Hepatocyte (in vitro differentiated cells): ENCODE data around the gene CCDC63. TPM values are rescaled to one million over a fixed set of nuclear protein-coding genes. Genes with fewer than 3 reads are reported as not detected.
"Not testable (repeated sequence)": the region's sequence is repeated elsewhere in the genome, so short reads cannot be mapped to it uniquely, and the experiment has no call there.

Experiments
- DNase-seq: peaks from one replicate; pipeline ENCODE4 v3.0.0-alpha.2; 2016; ENCODE audit warnings: low spot score
- H2AFZ ChIP-seq: fragments of 200-600 bp; sonication (generic); 2 replicates; pipeline ENCODE4 v1.6.0; 2016; ENCODE audit warnings: antibody characterized with exemption, mild to moderate bottlenecking
- H3K27ac ChIP-seq: fragments of 200-600 bp; sonication (generic); 2 replicates; pipeline ENCODE4 v1.5.1; 2016; ENCODE audit warnings: mild to moderate bottlenecking
- H3K27me3 ChIP-seq: fragments of 200-600 bp; sonication (generic); 2 replicates; pipeline ENCODE4 v1.6.1; 2016
- H3K36me3 ChIP-seq: fragments of 200-600 bp; sonication (generic); replicated peaks from 2 replicates; pipeline ENCODE4 v1.5.1; 2016; ENCODE audit warnings: low read depth; ENCODE audit not compliant: insufficient read depth
- H3K4me1 ChIP-seq: fragments of 200-600 bp; sonication (generic); 2 replicates; pipeline ENCODE4 v1.5.1; 2016; ENCODE audit warnings: mild to moderate bottlenecking, moderate library complexity; ENCODE audit not compliant: insufficient read depth
- H3K4me2 ChIP-seq: fragments of 200-600 bp; sonication (generic); 2 replicates; pipeline ENCODE4 v1.6.0; 2016
- H3K4me3 ChIP-seq: fragments of 200-600 bp; sonication (generic); 2 replicates; pipeline ENCODE4 v1.5.1; 2016; ENCODE audit warnings: mild to moderate bottlenecking
- H3K79me2 ChIP-seq: fragments of 200-600 bp; sonication (generic); 2 replicates; pipeline ENCODE4 v1.6.0; 2017; ENCODE audit warnings: mild to moderate bottlenecking
- H3K9me2 ChIP-seq: fragments of 200-600 bp; sonication (generic); replicated peaks from 2 replicates; pipeline ENCODE4 v1.6.0; 2017; ENCODE audit warnings: mild to moderate bottlenecking; ENCODE audit not compliant: insufficient read depth
- H3K9me3 ChIP-seq: fragments of 200-600 bp; sonication (generic); 2 replicates; pipeline ENCODE4 v1.5.1; 2016; ENCODE audit warnings: low read depth, mild to moderate bottlenecking
- H4K20me1 ChIP-seq: fragments of 200-600 bp; sonication (generic); 2 replicates; pipeline ENCODE4 v1.6.0; 2016; ENCODE audit warnings: mild to moderate bottlenecking; ENCODE audit not compliant: insufficient read depth, poor library complexity, severe bottlenecking
- CTCF ChIP-seq: fragments of 200-600 bp; sonication (generic); IDR thresholded peaks from 2 replicates; pipeline ENCODE4 v1.5.1; 2016; ENCODE audit warnings: antibody characterized with exemption, mild to moderate bottlenecking; ENCODE audit not compliant: poor library complexity
- EZH2 ChIP-seq: fragments of 200-600 bp; sonication (generic); IDR thresholded peaks from 2 replicates; pipeline ENCODE4 v1.6.1; 2016; ENCODE audit warnings: antibody characterized with exemption, mild to moderate bottlenecking, borderline replicate concordance
- EZH2phosphoT487 ChIP-seq: fragments of 200-600 bp; sonication (generic); IDR thresholded peaks from one replicate; pipeline ENCODE4 v1.6.1; 2018; ENCODE audit warnings: antibody characterized with exemption, mild to moderate bottlenecking, low read depth, moderate library complexity; ENCODE audit not compliant: unreplicated experiment, severe bottlenecking
- WGBS: methylation state at CpG from one replicate; pipeline ENCODE4 v1.1.6; 2016; ENCODE audit warnings: low lambda C conversion rate; ENCODE audit errors: missing lambda C conversion rate; 5-methylcytosine and 5-hydroxymethylcytosine counted together
- polyA plus RNA-seq: library from polyadenylated mRNA; unstranded; fragments of >200 nt; fragmentation: Nextera tagmentation; extraction: Ambion mirVana; gene quantifications from 2 replicates; pipeline ENCODE4 v1.2.1, GENCODE V29; 2016
- total RNA-seq: library from RNA; depleted of rRNA; stranded (reverse); fragments of >200 nt; gene quantifications from 2 replicates; pipeline ENCODE4 v1.2.3, GENCODE V29; 2014

CCDC63 gene
- total and polyA plus RNA-seq, 2 experiments from 2014 or later: not detected

GRCh38 chr12:110941391-110941790 lies 94.6 kb downstream of the CCDC63 start:
- Histone ChIP-seq H3K9me3 (no peaks in the 10 kb centered on the region), H2AFZ (no peak overlapping the region), H3K4me1 (peaks cover 3% of the 10 kb centered on the region), H3K27me3 (no peaks in the 10 kb centered on the region), H3K36me3 (no peaks in the 10 kb centered on the region), H4K20me1 (no peaks in the 10 kb centered on the region), H3K4me2 (no peak overlapping the region), H3K27ac (no peak overlapping the region), H3K79me2 (no peaks in the 10 kb centered on the region), H3K4me3 (no peak overlapping the region), H3K9me2 (no peaks in the 10 kb centered on the region)
- 77% methylated on average over 6 of the region's 6 CpGs for WGBS
- DNase-seq: no peak
- TF ChIP-seq EZH2: no peak
- TF ChIP-seq CTCF: no peak
- TF ChIP-seq EZH2phosphoT487: no peak

DNA sequence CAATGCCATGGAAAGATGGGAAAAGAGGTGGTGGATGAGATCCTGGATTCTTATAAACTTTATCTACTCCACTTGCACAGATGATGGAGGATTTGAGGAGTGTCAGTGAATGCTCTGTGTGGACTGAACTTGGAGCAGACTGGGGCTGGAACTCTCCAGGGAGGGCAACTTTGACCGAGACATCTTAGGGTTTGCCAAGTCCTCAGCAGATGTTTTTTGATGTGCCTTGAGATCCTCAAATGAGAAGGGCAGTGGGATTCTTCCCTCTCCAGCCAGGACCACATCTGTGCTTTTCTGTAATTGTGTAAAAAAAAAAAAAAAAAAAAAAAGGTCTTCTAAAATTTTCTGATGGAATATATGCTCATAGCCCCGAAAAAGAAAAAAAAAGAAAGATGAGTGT lies 96.6 kb downstream of the CCDC63 start:
- WGBS: 92% methylated on average over 2 of the region's 2 CpGs

GRCh38 chr12:110948041-110948440 lies 101.3 kb downstream of the CCDC63 start:
- TF ChIP-seq EZH2 (no peak), CTCF (no peak), EZH2phosphoT487 (no peak)
- no peaks in the 10 kb centered on the region for H3K9me3 ChIP-seq
- WGBS: 69% methylated on average over 2 of the region's 2 CpGs

More for the DNA sequence above, 96.6 kb downstream of the CCDC63 start:
- no peak overlapping the region for H3K4me3 ChIP-seq
- H3K27ac ChIP-seq: no peak overlapping the region
- H3K36me3 ChIP-seq: no peaks in the 10 kb centered on the region
- H2AFZ ChIP-seq: no peak overlapping the region
- H3K9me3 ChIP-seq: no peaks in the 10 kb centered on the region
- H3K4me1 ChIP-seq: no peaks in the 10 kb centered on the region
- no peak for DNase-seq
- H3K79me2 ChIP-seq: no peaks in the 10 kb centered on the region
- TF ChIP-seq EZH2phosphoT487 (no peak), CTCF (no peak), EZH2 (no peak)
- H3K27me3 ChIP-seq: no peaks in the 10 kb centered on the region
- no peaks in the 10 kb centered on the region for H3K9me2 ChIP-seq
- H3K4me2 ChIP-seq: no peak overlapping the region
- H4K20me1 ChIP-seq: no peaks in the 10 kb centered on the region

DNA sequence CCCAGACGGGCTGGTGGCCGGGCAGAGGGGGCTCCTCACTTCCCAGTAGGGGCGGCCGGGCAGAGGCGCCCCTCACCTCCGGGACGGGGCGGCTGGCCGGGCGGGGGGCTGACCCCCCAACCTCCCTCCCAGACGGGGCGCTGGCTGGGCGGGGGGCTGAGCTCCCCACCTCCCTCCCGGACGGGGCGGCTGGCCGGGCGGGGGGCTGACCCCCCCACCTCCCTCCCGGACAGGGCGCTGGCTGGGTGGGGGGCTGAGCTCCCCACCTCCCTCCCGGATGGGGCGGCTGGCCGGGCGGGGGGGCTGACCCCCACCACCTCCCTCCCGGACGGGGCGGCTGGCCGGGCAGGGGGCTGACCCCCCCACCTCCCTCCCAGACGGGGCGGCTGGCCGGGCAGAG lies 103.7 kb downstream of the CCDC63 start:
- H3K79me2 ChIP-seq, H2AFZ ChIP-seq, H3K4me1 ChIP-seq, H3K27ac ChIP-seq, H3K9me3 ChIP-seq, H3K36me3 ChIP-seq, H3K4me2 ChIP-seq, H4K20me1 ChIP-seq, DNase-seq, H3K4me3 ChIP-seq, H3K27me3 ChIP-seq, H3K9me2 ChIP-seq: not testable (repeated sequence)
- 100% methylated on average over 2 of the region's 31 CpGs for WGBS

More at GRCh38 chr12:110948041-110948440, 101.3 kb downstream of the CCDC63 start:
- Histone ChIP-seq H3K4me3 (no peak overlapping the region), H3K36me3 (no peaks in the 10 kb centered on the region), H3K9me2 (no peaks in the 10 kb centered on the region), H3K4me2 (no peak overlapping the region), H3K4me1 (no peaks in the 10 kb centered on the region), H4K20me1 (no peaks in the 10 kb centered on the region), H3K27me3 (no peaks in the 10 kb centered on the region), H3K79me2 (no peaks in the 10 kb centered on the region), H3K27ac (no peak overlapping the region), H2AFZ (no peak overlapping the region)
- DNase-seq: no peak

DNA sequence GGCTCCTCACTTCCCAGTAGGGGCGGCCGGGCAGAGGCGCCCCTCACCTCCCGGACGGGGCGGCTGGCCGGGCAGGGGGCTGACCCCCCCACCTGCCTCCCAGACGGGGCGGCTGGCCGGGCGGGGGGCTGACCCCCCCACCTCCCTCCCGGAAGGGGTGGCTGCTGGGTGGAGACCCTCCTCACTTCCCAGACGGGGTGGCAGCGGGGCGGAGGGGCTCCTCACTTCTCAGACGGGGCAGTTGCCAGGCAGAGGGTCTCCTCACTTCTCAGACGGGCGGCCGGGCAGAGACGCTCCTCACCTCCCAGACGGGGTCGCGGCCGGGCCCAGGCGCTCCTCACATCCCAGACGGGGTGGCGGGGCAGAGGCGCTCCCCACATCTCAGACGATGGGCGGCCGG lies 104.1 kb downstream of the CCDC63 start:
- H2AFZ ChIP-seq, H3K4me3 ChIP-seq, H3K9me2 ChIP-seq, DNase-seq, H4K20me1 ChIP-seq, H3K79me2 ChIP-seq, H3K27ac ChIP-seq, H3K4me1 ChIP-seq, H3K9me3 ChIP-seq, H3K36me3 ChIP-seq, H3K4me2 ChIP-seq, H3K27me3 ChIP-seq: not testable (repeated sequence)
- WGBS: 100% methylated on average over 5 of the region's 31 CpGs
